Measurements from ENCODE around the gene OR52B2. TPM values are rescaled to one million over a fixed set of nuclear protein-coding genes. Genes with fewer than 3 reads are reported as not detected.

Gene OR52B2
- total RNA-seq, 1 experiment from 2014 or later: not detected

- TF ChIP-seq ETV6 (CRISPR knock-in tag; IDR thresholded peaks at IDR 0.05) (no peak), ZNF425 (CRISPR knock-in tag; conservative IDR thresholded peaks at IDR 0.05) (no peak), NFYB (CRISPR knock-in tag; conservative IDR thresholded peaks at IDR 0.05; ENCODE audit: low read depth) (no peak)
Measured at GRCh38 chr11:6129011-6129410, 41.1 kb downstream of the OR52B2 start (continued).

- no peak for DNase-seq (ENCODE audit: low spot score)
- Mint-ChIP-seq H3K4me3 (no peak overlapping the region), H3K27ac (no peak overlapping the region), H3K9me3 (no peaks in the 10 kb centered on the region), H3K36me3 (no peaks in the 10 kb centered on the region), H3K27me3 (ENCODE audit: low read depth) (no peaks in the 10 kb centered on the region), H3K4me1 (no peaks in the 10 kb centered on the region)
- ChIA-PET CTCF (no interaction called here), POLR2A (no interaction called here)
- TF ChIP-seq FOXJ3 (CRISPR knock-in tag; IDR thresholded peaks at IDR 0.05; ENCODE audit: borderline replicate concordance) (no peak), ZBTB43 (CRISPR knock-in tag; IDR thresholded peaks at IDR 0.05) (no peak), ELF4 (CRISPR knock-in tag; IDR thresholded peaks at IDR 0.05; ENCODE audit: low read depth) (no peak), ZSCAN18 (CRISPR knock-in tag; IDR thresholded peaks at IDR 0.05) (no peak)
- no peak for ATAC-seq
Measured at GRCh38 chr11:6127881-6128280, 42.2 kb downstream of the OR52B2 start.

GRCh38 chr11:6124245-6124644 is 45.9 kb downstream of the OR52B2 start:
- H3K36me3 Mint-ChIP-seq: no peaks in the 10 kb centered on the region
- ATAC-seq (no peak), DNase-seq (ENCODE audit: low spot score) (no peak)
- H3K4me1 Mint-ChIP-seq: no peaks in the 10 kb centered on the region
- H3K4me3 Mint-ChIP-seq: no peak overlapping the region
- 0 out of 2 replicates have a peak, but pooled peaks cover 2% of the 10 kb centered on the region for H3K27me3 Mint-ChIP-seq (ENCODE audit: low read depth)
- POLR2A ChIA-PET: no interaction called here
- H3K9me3 Mint-ChIP-seq: peaks cover 4% of the 10 kb centered on the region
- CTCF ChIA-PET: interaction anchor here (1.1 kb wide), 1 partner anchor 25 kb away, joined by 3 read pairs; no protein-coding TSS in a partner anchor
- no peak overlapping the region for H3K27ac Mint-ChIP-seq
- TF ChIP-seq RELA (CRISPR knock-in tag; IDR thresholded peaks at IDR 0.05; ENCODE audit: borderline replicate concordance): no peak
- TF ChIP-seq ARID4B (CRISPR knock-in tag; IDR thresholded peaks at IDR 0.05; ENCODE audit: borderline replicate concordance): no peak
- TF ChIP-seq ZNF512 (CRISPR knock-in tag; IDR thresholded peaks at IDR 0.05; ENCODE audit: borderline replicate concordance): no peak
- TF ChIP-seq GTF2I (CRISPR knock-in tag; conservative IDR thresholded peaks at IDR 0.05): no peak
- TF ChIP-seq E2F4 (CRISPR knock-in tag; IDR thresholded peaks at IDR 0.05; ENCODE audit: borderline replicate concordance, low read depth): no peak
- TF ChIP-seq NFATC4 (CRISPR knock-in tag; IDR thresholded peaks at IDR 0.05): no peak
- no peak for TF ChIP-seq HMGA2 (CRISPR knock-in tag; IDR thresholded peaks at IDR 0.05)
- no peak for TF ChIP-seq FOXP1 (CRISPR knock-in tag; IDR thresholded peaks at IDR 0.05; ENCODE audit: borderline replicate concordance)
- TF ChIP-seq FOXP4 (CRISPR knock-in tag; IDR thresholded peaks at IDR 0.05): no peak
- no peak for TF ChIP-seq MLX (CRISPR knock-in tag; IDR thresholded peaks at IDR 0.05)
- no peak for TF ChIP-seq ZNF232 (CRISPR knock-in tag; IDR thresholded peaks at IDR 0.05)

Measured in WTC11 (cell line).